GM08714 (cell line): ENCODE results near the gene CD300LD.
"Not testable (repeated sequence)": the region's sequence is repeated elsewhere in the genome, so short reads cannot be mapped to it uniquely, and the experiment has no call there.

Experiments used
- H3K4me3 ChIP-seq: fragments of 200-500 bp; sonication (Bioruptor generic); 2 replicates; pipeline ENCODE4 v1.5.1; 2014; ENCODE audit warnings: mild to moderate bottlenecking, low read length, inconsistent platforms
- ZNF274 ChIP-seq: IDR thresholded peaks from 2 replicates; pipeline ENCODE4 v1.6.1; 2012; ENCODE audit warnings: mild to moderate bottlenecking, low read depth, low read length

CD300LD gene

DNA sequence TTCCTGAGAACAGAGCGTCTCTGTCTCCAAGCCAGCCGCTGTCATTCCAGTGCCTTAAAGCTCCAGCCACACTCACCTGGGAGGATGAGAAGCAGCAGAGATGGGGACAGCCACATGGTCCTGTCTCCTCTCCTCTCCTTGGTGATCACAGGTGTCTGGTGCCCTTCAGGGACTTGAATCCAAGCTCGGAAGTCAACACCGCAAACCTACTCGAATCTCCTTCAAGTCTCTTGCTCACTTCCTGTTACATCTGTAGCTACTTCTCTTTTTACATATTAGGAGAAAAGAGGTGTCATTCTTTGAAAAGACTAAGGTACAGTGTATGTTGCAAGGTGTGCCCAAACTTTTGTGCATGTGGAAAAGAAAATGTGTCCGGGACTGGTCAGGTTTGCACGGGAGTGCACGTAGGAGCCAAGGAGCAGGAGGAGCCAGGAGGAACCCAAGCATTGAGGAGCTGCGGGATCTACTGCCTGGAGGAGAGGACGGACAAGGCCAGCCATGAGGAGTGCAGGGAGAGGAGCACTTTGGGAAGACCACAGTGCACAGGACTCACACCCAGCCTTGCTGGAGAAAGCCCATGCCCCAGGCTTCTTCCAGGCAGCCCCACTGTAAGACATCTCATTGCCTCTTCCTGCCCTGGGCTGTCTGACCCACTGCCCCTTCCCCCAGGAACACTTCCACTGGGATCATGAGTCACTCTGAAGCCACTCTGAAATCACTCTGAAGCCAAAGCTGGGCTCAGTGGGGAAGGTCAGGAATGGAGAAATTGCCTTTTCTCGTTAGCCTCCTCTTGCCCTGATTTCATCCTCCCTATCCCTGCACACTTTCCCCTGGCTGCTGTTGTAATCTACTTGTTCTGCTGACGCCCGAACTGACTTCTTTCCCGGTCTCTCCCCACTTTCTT, at the start of gene CD300LD:
Gene CD300LD, minus strand, starts transcription at position 197 of the 904 bp plus-strand sequence. Its CDS starts 81 bp downstream, at position 116.
- H3K4me3 ChIP-seq: no peak within 1 kb of the TSS
- no peak for TF ChIP-seq ZNF274

GRCh38 chr17:74641224-74641957, 49.3 kb upstream of the CD300LD start:
- no peak overlapping the region for H3K4me3 ChIP-seq
- TF ChIP-seq ZNF274: no peak

GRCh38 chr17:74639704-74640151, 47.6 kb upstream of the CD300LD start:
- no peak for TF ChIP-seq ZNF274
- no peak overlapping the region for H3K4me3 ChIP-seq

- H3K4me3 ChIP-seq: no peak overlapping the region
- TF ChIP-seq ZNF274: no peak
Measured at GRCh38 chr17:74637926-74638325, 45.8 kb upstream of the CD300LD start.

DNA sequence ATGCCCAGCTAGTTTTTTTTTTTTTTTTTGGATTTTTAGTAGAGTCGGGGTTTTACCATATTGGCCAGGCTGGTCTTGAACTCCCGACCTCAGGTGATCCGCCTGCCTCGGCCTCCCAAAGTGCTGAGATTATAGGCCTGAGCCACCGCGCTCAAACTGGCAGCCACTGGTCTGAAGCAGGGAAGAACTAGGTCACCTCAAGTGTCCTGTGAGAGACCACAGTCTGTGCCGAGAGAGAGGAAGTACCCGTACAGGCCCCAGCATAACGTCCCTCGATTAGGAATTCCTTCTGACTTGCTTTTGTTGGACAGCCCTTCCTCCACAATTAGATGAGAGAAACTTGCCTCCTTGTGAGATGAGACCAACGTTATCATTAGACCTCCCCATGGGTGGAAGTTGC, 45.2 kb upstream of the CD300LD start:
- no peak for TF ChIP-seq ZNF274
- H3K4me3 ChIP-seq: no peak overlapping the region

GRCh38 chr17:74636541-74637085, 44.5 kb upstream of the CD300LD start:
- not testable (repeated sequence) for H3K4me3 ChIP-seq

DNA sequence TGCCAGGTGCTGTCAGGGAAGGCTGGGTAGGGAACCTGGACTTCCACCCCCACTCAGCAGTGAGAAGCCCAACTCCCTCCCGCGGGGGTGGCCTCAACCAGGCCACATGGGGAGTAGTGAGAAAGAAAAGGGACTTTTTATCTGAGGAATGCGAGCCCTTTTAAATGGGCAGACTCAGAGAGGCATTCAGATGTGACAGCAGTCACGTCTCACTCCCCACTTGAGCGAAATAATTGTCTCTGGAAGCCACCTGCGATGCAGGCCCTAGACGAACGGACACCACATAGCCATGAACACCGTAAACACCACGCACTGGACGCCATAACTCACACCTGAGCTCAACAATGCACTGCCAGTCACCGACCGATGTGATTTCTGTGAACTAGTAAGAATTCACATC, 43.3 kb upstream of the CD300LD start:
- no peak for TF ChIP-seq ZNF274
- no peak overlapping the region for H3K4me3 ChIP-seq

- no peak for TF ChIP-seq ZNF274
- no peak overlapping the region for H3K4me3 ChIP-seq
Measured at GRCh38 chr17:74633326-74633725, 41.2 kb upstream of the CD300LD start.

- no peak overlapping the region for H3K4me3 ChIP-seq
Measured at GRCh38 chr17:74632617-74633016, 40.5 kb upstream of the CD300LD start.

GRCh38 chr17:74631468-74632450, 39.7 kb upstream of the CD300LD start:
- no peak for TF ChIP-seq ZNF274
- no peak overlapping the region for H3K4me3 ChIP-seq

More at GRCh38 chr17:74632617-74633016, 40.5 kb upstream of the CD300LD start:
- TF ChIP-seq ZNF274: no peak

GRCh38 chr17:74630251-74630650, 38.2 kb upstream of the CD300LD start:
- H3K4me3 ChIP-seq: not testable (repeated sequence)

- H3K4me3 ChIP-seq: no peak overlapping the region
- no peak for TF ChIP-seq ZNF274
Measured at GRCh38 chr17:74625661-74626060, 33.6 kb upstream of the CD300LD start.

DNA sequence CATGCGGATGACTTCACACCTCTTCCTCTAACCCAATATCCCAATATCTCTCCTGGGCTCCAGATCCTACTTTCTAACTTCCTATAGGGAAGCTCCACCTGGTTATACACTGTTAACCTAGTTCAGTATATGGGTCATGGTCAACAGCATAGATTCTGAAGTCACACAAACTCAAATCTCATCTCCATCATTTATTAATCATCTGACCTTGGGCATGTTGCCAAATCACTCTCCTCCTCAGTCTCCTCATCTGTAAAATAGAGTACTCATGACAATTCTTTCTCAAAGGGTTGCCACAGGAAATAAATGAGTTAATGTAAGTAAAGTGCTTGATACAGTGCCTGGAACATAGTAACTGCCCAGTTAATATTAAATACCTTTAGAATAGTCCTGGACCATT, 32.0 kb upstream of the CD300LD start:
- no peak overlapping the region for H3K4me3 ChIP-seq

GRCh38 chr17:74623693-74624093, 31.6 kb upstream of the CD300LD start, which contains the start of gene CD300E:
CD300E (minus strand) TSS chr17:74623738; CDS start chr17:74623621, 117 bp downstream.
- no peak within 1 kb of the TSS for H3K4me3 ChIP-seq

More for the DNA sequence above, 32.0 kb upstream of the CD300LD start:
- TF ChIP-seq ZNF274: no peak

More at GRCh38 chr17:74623693-74624093, 31.6 kb upstream of the CD300LD start, which contains the start of gene CD300E:
- no peak for TF ChIP-seq ZNF274
